Raji (cell line): Measurements from ENCODE around the gene STXBP4.

ENCODE experiments used
- POLR2A ChIP-seq: IDR thresholded peaks from 2 replicates; pipeline ENCODE4 v1.6.1; 2011; ENCODE audit warnings: low read depth, low read length, control low read depth; ENCODE audit not compliant: insufficient read depth

STXBP4 gene

DNA sequence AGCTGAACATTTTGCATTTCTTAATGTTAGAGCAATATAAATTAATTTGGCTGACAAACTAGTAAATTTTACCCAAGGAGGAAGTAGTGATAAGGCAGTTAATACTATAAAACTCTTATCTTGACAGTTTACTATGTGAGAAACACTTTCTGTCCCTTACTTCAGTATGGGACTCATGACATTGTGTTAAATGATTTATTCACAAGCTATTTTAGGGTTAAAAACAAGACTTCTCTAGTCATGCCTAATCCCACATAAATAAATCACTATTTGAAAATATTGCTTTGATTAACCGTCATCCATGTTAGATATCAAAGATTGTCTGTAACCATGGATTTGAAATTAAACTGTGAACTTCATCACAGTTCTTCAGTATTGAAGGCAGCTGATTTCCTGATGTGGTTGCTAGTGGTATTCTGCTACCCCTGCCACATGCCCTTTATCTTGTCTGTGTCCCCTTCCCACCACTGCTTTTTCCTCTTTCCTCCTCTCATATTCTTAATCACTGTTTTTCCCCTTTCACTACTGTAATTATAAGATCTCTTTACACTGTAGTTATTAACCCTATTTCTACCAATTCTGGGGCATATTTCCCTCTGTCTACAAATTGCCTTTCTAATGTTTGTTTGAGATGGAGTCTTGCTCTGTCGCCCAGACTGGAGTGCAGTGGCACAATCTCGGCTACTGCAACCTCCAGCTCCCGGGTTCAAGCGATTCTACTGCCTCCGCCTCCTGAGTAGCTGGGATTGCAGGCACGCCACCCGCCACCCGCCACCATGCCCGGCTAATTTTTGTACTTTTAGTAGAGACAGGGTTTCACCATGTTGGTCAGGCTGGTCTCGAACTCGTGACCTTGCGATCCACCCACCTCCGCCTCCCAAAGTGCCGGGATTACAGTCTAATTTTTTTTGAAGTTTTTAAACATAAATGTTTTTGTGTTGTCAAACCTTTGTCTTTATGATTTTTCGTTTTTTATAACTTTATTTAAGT is 95.6 kb downstream of the STXBP4 start:
- TF ChIP-seq POLR2A = no peak

DNA sequence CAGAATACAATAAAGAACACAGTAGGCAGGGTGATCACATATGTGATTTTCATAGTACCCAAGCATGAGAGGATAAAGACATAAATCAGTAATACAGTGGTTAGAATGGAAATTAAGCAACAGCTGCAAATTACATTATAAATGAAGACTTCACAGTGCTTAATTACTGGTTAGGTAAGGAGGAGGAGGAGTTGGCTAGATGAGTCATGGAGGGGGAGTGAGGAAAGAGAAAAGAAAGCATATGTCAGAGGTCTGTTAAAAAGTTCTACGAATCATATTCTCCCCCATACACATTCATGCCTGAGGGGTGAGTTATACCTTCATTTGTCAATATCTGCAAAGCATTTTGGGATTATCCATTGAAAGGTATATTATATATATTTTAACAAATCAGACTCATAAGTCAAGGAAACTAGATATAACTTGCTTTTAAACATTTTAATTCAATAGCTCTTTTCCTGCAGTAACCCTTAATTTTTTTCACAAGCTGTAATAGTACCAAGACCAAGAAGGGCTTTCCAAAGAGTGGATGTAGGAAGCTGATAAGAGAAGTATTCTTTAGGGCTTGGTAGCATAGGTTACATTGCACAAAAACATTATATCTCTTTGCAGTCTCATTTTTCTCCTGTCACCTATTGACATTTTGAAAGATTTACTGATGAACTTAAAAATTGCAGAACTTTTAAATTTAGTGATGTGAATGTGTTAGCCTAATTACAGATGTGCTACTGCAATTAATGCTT is 99.3 kb downstream of the STXBP4 start:
- TF ChIP-seq POLR2A = no peak

DNA sequence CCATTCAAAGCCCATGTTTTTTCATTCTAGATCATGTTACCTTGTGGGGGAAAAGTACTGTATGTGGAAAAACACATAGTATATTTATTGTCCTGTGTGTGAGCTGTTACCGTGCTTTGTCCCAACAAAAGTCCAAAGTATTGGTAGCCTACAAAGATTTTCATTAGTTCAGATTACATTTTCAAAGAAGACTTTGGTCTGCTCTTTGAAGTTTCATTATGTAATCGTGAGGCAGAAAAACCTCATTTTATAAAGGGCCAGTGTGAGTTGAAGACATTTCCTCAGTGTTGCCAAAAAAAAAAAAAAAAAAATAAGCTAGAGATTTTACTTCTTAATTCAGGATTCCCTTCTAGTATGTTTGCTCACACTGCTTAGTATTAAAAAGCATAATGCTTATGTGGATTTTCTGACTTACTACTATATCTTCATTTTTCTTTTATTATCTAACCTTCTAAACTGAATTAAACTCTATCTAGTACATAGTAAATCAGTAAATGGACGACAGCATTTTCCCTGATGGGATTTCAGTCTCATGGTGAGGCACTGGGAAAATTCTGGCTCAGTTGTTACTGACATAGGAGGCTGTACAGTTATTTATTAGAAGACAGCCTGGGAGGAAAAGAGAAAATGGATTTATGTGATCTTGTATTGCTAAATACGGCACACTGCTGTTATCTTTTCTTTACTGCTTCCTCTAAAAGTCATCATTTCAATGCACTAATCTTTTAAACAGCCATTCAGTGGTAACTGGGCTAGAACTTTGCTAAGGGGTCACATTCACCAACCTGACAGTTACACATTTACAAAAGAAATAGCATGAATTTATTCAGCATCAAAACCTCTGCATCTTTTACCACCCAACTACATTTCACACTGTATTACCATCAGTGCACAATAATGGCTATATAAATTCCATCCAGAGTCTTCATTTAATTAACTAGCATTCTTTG is 100.6 kb downstream of the STXBP4 start:
- TF ChIP-seq POLR2A = no peak

DNA sequence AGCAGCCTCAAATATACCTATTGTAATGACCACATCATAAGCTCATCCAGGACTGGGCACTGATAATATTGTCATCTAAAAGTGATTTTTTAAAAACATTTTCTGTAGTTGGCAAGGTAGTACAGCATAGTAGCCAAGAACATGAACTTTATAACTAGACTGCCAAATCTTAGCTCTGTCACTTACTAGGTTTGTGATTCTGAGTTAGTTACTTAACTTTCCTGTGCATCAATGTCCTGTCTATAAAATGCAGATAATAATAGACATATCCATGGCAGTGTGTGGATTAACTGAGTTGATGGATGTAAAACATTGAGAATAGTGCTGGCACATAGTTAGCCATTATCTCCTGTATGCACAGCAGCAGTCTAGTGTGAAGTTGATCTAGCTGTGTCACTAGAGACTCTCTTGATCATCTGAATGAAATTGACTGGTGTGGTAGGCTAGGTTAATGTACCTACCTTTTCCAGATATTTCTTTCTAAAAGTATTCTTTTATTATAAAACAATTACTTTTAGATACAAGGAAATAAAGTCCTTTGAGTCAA is 101.5 kb downstream of the STXBP4 start:
- no peak for TF ChIP-seq POLR2A

DNA sequence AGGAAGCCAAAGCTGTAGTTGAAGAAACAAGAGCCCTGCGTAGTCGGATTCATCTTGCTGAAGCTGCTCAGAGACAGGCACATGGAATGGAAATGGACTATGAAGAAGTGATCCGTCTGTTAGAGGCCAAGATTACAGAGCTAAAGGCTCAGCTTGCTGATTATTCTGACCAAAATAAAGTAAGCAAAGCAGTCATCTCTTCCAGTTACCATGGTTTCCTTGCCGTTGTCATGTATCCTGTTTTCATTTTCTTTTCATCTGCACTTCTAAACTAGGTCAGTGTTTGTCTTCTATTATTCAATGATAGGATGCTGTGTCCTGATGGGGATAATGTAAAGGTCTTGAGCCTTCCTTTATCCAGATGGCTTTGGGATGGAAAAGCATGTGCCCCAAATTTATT is 104.3 kb downstream of the STXBP4 start:
- TF ChIP-seq POLR2A = no peak

DNA sequence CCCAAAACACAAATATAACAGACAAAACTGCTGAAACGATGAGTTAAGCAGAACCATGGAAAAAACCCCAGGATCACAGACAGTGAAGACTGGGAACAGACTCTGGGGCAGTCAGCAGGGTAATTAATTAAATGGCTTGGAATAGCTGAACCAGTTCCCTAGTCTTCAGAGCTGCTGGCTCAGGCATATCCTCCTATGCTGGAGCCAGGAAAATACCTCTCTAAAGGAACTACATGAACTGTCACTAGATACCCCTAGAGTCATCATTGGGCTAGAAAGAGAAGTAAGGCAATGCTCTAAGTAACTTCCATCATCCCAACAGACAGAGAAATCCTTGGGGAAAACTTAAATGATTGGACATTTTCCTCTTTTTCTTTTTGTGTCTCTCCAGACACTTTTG is 113.0 kb downstream of the STXBP4 start:
- TF ChIP-seq POLR2A = no peak

DNA sequence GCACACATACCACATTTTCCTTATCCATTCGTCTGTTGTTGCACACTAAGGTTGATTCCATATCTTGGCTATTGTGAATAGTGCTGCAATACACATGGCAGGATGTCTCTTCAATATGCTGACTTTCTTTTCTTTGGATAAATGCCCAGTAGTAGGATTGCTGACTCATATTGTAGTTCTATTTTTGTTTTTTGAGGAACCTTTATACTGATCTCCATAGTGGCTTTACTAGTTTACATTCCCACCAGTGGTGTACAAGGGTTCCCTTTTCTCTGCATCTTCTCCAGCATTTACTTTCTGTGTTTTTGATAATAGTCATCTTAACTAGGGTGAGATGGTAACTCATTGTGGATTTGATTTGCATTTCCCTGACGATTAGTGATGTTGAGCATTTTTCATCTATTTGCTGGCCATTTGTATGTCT is 118.1 kb downstream of the STXBP4 start:
- no peak for TF ChIP-seq POLR2A

DNA sequence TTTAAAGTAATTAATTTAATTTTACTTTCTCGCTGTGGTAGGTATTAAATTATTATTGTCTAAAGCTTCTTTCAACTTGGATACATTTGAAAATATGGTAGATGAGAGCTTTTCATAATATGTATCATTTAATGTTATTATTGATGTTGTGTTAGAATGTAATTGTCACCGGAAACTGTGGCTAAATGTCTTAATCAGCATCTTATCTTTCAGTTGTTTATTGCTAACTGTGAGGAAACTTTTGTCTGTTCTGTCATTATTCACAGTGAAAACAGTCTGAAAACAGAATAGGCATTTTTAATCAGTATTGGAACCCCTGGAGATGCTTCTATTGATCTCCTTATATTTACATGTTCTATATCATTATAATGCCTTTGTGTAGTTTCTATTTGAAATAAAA is 120.7 kb downstream of the STXBP4 start:
- no peak for TF ChIP-seq POLR2A

DNA sequence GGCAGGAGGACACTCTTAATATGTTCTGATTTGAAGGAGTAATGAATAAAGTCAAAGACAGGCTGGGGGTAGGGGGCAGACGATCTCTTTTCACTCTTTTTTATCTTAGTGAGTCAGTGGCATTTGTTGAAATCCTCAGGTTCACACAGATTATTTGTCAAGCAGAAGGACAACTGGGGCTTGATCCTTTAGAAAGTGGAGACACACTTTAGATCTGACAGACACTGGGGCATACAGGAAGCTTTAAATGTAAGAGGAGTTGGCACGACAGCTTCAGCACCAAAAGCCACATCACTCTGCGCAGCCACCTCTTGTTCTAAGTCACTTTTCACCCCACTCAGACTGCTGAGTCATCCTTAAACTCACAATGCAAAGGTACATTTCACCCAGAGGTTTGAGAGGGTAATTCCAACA is 121.5 kb downstream of the STXBP4 start:
- no peak for TF ChIP-seq POLR2A

DNA sequence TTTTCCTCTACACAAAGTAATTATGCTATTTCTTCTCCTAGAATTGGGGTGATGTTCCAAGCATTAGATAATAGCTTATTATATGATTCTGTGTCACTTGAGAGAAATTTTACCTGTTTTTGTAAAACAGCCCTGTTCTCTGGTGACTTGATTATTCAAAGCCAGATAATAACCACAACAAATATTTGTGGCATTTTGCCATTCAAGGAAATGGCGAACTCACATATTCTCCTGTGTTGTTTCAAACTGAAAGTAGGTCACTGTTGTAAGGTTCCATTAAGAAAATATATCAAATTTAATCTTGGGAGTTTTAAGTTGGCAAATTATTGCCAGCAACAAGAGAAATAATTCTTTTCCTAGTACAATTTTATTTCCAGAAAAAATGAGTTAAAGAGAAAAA is 124.8 kb downstream of the STXBP4 start:
- TF ChIP-seq POLR2A = no peak

DNA sequence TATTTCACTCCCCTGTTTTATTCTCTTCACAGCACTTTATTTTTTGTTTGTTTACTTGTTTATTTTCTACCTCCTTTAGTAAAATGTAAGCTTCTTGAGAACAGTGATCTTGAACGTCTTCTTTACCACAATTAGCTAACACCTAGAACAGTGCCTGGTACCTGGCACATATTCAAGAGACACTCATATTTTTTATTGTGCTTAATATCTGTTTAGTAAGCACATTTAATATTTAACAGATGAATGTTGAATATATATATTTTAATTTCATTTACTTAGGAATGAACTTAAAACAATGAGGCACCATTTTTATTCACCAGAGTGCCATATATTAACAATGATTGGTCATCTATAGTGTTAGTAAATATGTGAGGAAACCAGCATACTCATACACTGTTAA is 130.2 kb downstream of the STXBP4 start:
- TF ChIP-seq POLR2A = no peak

DNA sequence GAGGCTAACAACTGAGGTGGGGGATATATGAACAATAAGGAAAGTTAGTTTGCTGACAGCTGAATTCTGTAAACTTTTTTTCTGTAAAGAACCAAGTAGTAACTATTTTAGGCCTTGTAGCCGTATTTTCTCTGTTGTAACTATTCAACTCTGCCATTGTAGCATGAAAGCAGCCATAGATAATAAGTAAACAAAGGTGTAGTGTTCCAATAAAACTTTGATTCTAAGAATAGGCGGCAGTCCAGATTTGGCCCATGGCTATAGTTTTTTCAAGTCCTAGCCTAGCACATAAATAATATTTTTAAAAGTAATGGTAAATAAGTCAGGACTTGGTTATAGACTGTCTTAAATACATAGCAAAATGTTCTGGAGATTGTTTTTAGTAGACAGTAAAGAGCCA is 142.0 kb downstream of the STXBP4 start:
- no peak for TF ChIP-seq POLR2A

DNA sequence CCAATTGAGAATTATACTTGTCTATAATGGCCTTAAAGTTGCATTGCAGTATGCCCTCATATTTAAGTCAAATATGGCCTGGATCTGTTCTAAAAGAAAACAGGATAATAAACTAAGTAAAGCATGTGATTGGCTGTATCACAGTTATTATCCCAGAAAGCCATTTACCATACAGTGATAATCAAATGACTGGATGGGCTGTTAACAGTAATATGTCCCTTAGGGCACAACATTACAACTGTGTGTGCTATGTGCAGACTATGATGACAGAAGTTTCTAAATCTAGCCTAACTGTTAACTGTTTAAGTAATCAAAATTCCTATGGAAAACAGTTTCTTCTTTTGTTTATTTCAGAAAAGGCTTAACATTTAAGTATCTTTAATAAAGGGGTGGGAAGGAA is 145.7 kb downstream of the STXBP4 start:
- no peak for TF ChIP-seq POLR2A

DNA sequence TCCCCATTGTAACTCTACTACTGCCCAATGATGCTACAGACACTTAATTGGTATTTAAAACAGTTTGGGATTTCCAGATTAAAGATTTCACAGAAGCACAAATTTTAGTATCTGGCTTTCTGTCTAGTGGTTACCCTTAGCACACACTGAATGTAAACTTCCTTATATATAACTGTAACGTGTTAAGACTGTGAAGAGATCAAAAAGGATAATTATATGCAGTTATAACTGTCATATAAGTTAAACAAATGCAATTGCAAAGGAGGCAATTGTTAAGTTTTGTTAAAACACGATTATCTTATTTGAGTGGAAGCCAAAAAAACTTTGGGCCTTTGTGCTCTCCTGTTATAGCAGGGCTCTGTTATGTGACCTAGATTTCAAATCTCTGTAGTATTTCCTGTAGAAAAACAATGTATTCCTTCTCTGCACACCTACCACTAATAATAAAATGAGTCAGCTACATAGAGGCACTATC is 147.9 kb downstream of the STXBP4 start:
- no peak for TF ChIP-seq POLR2A

DNA sequence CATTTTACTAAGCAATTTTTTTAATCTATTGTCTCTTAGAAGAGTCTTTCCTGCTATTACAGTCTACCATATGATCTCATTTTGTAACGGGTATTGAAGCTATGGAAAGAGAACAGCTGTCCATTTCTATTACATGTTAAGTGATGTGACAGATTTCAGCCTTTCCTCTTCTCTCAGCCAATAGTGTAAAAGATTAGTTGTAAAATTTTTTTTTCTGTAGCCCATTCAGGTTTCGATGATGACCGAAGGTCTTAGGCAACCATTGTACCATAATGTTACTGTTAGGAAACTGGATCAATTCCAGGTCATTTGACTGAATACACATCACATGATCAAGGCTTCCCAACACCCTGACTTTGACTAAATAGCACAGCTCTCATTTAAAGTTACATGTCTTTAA is 148.6 kb downstream of the STXBP4 start:
- TF ChIP-seq POLR2A = no peak

DNA sequence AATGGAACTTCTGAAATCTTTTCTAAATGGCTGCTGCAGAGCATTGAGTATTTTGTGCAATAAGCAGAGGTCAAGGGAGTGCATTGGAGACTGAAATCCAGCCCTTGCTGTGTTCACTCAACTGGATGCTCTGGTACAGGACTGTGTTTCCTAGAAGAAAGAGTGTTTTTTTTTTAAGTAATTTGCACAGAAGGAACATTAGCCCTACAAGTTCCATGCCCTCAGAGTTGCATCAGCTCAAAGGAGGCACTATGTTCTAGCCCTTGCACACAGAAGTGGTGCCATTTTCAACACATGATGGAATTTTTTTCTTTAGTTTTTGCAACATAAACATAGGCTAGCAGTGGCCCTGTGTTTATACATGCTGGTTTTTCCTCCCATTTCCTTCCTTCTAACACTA is 152.1 kb downstream of the STXBP4 start:
- TF ChIP-seq POLR2A = no peak
